NCI-H748 (cell line): ENCODE results near the gene DNAJC12.
"Not testable (repeated sequence)": the region's sequence is repeated elsewhere in the genome, so short reads cannot be mapped to it uniquely, and the experiment has no call there.

Experiments
- DNase-seq: peaks from one replicate; lab custom pipeline; 2025; ENCODE audit not compliant: unreplicated experiment; lab: John Stamatoyannopoulos, UW

The DNAJC12 gene

DNA sequence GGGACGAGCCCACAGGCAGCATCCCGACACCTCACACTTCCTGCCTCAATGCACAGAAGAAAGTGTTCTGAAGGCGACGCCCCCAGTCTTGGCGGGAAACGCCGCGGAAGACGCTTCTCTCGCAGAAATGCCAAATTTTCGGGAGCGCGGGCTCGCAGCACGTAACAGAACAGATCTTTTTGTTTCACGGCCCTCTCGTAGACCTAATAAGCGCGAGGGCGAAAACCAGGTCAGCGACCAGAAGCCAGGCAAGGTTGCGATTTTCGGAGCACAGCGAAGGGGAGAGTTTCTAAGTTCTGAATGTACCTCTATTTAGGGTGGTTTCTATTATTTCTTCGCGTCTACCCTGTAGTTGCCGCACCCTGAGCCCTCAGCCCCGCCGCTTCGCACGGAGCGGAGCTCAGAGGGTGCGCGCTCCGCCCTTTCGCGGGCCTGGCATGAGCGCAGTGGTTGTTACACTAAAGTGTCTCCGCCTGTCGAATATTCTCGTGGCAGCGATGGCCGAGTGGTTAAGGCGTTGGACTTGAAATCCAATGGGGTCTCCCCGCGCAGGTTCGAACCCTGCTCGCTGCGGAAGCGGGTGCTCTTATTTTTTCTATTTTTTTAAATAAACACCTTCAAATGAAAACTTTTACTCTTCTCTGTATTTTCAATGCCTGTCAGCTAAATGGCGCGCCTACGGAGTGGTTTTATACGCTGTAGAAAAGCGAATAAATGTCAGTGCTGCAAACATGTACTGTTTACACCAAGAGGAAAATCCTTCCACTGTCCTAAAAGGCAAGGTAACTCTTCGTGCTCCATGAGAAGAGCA, 73.8 kb downstream of the DNAJC12 start:
- DNase-seq: peak; percentile 91

DNA sequence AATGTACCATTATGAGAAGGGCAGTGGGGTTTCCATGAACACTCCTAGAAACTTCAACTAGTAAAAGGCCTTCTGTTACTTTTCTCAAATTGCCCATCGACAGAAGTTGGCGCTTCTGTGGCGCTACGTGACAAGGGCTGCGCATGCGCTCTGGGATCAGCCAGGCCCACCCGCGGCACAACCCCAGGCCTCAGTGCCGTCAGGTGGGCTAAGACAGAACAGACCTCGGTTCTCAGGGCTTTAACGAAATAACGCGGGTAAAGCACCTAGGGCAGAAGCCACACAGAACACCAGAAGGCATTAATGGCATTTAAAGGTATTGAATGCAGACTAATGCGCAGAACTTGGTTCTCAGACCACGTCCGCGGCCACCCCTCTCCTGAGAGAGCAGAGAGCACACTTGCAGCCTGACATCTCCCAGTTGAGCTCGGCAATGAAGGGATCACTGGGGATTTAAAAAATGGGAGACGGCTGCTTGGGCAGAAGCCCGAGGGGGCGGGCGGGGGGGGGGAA, 74.4 kb downstream of the DNAJC12 start:
- DNase-seq: peak; percentile 80

DNA sequence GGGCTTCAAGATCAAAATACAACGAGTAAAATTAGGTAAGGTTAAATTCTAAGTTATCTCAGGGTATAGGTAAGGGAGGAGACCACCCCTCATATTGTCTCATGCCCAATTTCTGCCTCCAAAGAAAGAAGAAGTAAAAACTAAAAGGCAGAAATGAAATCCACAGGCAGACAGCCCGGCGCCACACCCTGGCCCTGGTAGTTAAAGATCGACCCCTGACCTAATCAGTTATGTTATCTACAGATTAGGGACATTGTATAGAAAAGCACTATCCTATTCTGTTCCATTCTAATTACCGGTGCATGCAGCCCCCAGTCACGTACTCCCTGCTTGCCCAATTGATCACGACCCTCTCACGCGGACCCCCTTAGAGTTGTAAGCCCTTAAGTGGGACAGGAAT, 75.4 kb downstream of the DNAJC12 start:
- DNase-seq: not testable (repeated sequence)

DNA sequence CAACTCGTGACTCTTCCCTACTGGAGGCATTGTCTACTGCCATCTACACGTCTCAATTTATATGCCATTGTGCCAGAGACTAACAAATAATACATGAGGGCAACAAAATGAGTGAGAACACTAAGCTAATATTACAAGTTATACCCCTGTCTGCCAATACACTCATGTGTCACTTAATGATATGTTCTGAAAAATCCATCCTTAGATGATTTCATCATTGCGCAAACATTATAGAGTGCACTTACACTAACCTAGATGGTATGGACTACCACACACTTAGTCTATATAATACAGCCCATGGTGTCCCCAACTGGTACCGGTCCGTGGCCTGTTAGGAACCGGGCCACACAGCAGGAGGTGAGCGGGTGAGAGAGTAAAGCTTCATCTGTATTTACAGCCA, 77.7 kb downstream of the DNAJC12 start:
- no peak for DNase-seq
